Smooth muscle cell of the brain vasculature (primary cell): ENCODE results near the gene F3.

Experiments used
- DNase-seq: peaks from one replicate; pipeline ENCODE4 v3.0.0-alpha.2; 2012; ENCODE audit warnings: low read depth, low spot score

Gene F3

GRCh38 chr1:94552071-94552586 is 10.6 kb upstream of the F3 start:
- DNase-seq = no peak

- no peak for DNase-seq
Measured at GRCh38 chr1:94551449-94551848, 9.9 kb upstream of the F3 start.

- DNase-seq = no peak
Measured at GRCh38 chr1:94550800-94551241, 9.3 kb upstream of the F3 start.

GRCh38 chr1:94550396-94550795 is 8.8 kb upstream of the F3 start:
- no peak for DNase-seq

- DNase-seq = no peak
Measured at GRCh38 chr1:94549706-94550105, 8.1 kb upstream of the F3 start.

GRCh38 chr1:94544706-94545490 is 3.3 kb upstream of the F3 start:
- DNase-seq = no peak

- DNase-seq = no peak
Measured at GRCh38 chr1:94543893-94544635, 2.5 kb upstream of the F3 start.

GRCh38 chr1:94543001-94543400 is 1.4 kb upstream of the F3 start:
- DNase-seq = no peak

- DNase-seq = no peak
Measured at GRCh38 chr1:94542088-94542870, 720 bp upstream of the F3 start.

GRCh38 chr1:94540440-94541245 is 916 bp downstream of the F3 start:
- no peak for DNase-seq

- DNase-seq = no peak
Measured at GRCh38 chr1:94539496-94539895, 2.1 kb downstream of the F3 start.

- DNase-seq = no peak
Measured at GRCh38 chr1:94538243-94538827, 3.2 kb downstream of the F3 start.

GRCh38 chr1:94537254-94537653 is 4.3 kb downstream of the F3 start:
- DNase-seq = no peak

- DNase-seq = no peak
Measured at GRCh38 chr1:94535879-94536278, 5.7 kb downstream of the F3 start.

- no peak for DNase-seq
Measured at GRCh38 chr1:94535095-94535494, 6.5 kb downstream of the F3 start.

- DNase-seq = no peak
Measured at GRCh38 chr1:94532077-94532476, 9.5 kb downstream of the F3 start.

GRCh38 chr1:94531664-94532063 is 9.9 kb downstream of the F3 start:
- DNase-seq = no peak

GRCh38 chr1:94530373-94530878 is 11.1 kb downstream of the F3 start:
- DNase-seq = no peak

GRCh38 chr1:94529416-94529815 is 12.1 kb downstream of the F3 start:
- no peak for DNase-seq

GRCh38 chr1:94528826-94529225 is 12.7 kb downstream of the F3 start:
- DNase-seq = no peak

- DNase-seq = no peak
Measured at GRCh38 chr1:94528299-94528698, 13.3 kb downstream of the F3 start.
